ENCODE data around the gene PDCD5. TPM values are rescaled to one million over a fixed set of nuclear protein-coding genes. Genes with fewer than 3 reads are reported as not detected.

Gene PDCD5
- polyA plus RNA-seq, 4 donors: 98.3 to 127 (median 124) TPM

DNA sequence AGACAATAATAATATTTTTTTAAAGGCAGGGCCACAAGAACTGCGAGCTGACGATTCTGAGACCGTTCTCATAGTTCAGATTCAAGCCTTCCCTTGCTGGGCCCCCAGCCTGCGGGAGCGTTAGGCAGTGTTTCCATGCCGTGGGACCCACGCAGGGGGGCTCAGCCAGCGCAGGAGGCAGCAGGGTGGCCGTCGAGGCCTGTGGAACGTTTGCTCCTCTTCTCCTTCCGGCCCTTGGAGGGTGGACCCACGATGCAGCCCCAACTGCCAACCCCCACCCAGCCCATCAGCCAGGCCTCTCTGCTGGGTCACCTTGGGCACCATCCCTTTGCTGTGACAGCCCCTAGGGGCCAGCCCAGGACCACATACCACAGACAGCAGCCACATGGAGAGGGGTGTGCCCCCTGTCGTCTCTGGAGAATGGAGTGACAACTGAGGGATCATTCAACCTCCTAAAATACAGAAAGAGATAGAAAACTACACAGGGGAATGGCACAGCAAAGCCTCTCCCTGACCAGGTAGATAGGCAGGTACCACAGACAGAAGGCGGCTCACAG is 46.8 kb downstream of the PDCD5 start:
- no peak for DNase-seq (ENCODE audit: low read depth in 4 of 4, low spot score in 3 of 4)

DNA sequence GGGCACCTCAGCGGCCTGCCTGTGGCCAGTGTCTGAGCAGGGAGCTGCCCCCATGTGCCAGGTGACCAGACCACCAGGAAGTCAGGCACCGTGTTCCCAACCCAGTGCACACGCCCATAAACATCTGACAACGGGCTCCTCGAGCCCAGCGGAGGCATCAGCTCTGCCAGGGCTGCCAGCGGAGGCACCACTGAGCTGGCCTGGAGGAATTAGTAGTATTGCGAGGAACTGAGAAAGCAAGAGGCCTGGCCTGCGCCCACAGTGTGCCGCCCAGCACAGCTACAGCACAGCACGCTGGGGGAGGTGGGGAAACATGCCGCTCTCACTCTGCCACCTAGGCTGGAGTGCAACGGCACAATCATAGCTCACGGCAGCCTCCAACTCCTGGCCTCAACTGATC is 49.3 kb downstream of the PDCD5 start:
- DNase-seq (ENCODE audit: low read depth in 4 of 4, low spot score in 3 of 4): no peak

DNA sequence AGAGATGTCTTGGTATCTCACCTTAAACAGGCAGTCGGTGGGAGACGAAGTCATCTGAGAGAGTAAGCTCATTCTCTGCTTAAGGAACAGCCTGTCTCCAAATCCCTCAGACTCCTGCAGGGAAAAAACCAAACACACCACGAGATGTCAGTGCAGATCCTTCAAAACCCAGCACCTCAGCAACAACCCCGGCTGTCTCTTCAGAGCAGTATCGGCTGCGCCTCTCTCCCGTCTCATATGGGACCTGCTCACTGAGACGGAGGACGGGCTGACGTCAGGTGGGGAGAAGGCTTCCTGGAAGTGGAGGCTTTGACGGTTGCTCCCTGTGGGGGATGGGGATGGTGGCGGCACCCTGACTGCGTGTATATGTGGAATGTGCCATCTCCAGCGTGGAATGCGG is 50.4 kb downstream of the PDCD5 start:
- DNase-seq (ENCODE audit: low read depth in 4 of 4, low spot score in 3 of 4): no peak

Other genes with a start within 250 kb of the PDCD5 start
- 10 to 100 TPM; 26.0 to 28.3 (median 27.0) TPM for gene ZNF507, start 235.6 kb upstream of the PDCD5 start, polyA plus RNA-seq (ENCODE audit: insufficient read length in 4 of 4)
- 10 to 100 TPM; 49.3 to 68.6 (median 66.6) TPM for gene DPY19L3, start 175.4 kb upstream of the PDCD5 start, polyA plus RNA-seq (ENCODE audit: insufficient read length in 4 of 4)
- gene ANKRD27, start 94.0 kb downstream of the PDCD5 start, polyA plus RNA-seq (ENCODE audit: insufficient read length in 4 of 4): 10 to 100 TPM; 16.9 to 21.0 (median 19.9) TPM
- under 1 TPM in 3 of 4 donors, not detected in 1; 0.07 to 0.35 (median 0.29) TPM for gene RGS9BP, start 94.7 kb downstream of the PDCD5 start, polyA plus RNA-seq (ENCODE audit: insufficient read length in 4 of 4)
- gene NUDT19, start 110.6 kb downstream of the PDCD5 start, polyA plus RNA-seq (ENCODE audit: insufficient read length in 4 of 4): 10 to 100 TPM in 3 of 4 donors, 1 to 10 TPM in 1; 8.2 to 13.0 (median 11.6) TPM
- 1 to 10 TPM in 1 of 4 donors, under 1 TPM in 3; 0.26 to 1.1 (median 0.50) TPM for gene TDRD12, start 138.6 kb downstream of the PDCD5 start, polyA plus RNA-seq (ENCODE audit: insufficient read length in 4 of 4)